Left renal pelvis (tissue), 4 donors: Measurements from ENCODE around the gene SMARCB1. TPM values are rescaled to one million over a fixed set of nuclear protein-coding genes. Genes with fewer than 3 reads are reported as not detected.

Source experiments
- DNase-seq, 4 donors: peaks; one replicate each; pipeline ENCODE4 v3.0.0-alpha.2; 2013; ENCODE audit warnings: low read depth in 4 of 4, low spot score in 3 of 4
- polyA plus RNA-seq, 4 donors: library from polyadenylated mRNA; unstranded; fragments of 120-200 nt; gene quantifications; one replicate each; pipeline ENCODE4 v1.2.1, GENCODE V29; 2013; ENCODE audit not compliant: insufficient read length in 4 of 4

SMARCB1 gene
- polyA plus RNA-seq, 4 donors: 162 to 205 (median 186) TPM

- no peak for DNase-seq
These were observed 88.1 kb downstream of the SMARCB1 start for GRCh38 chr22:23874871-23875270.

- no peak for DNase-seq
These were observed 89.0 kb downstream of the SMARCB1 start for GRCh38 chr22:23875801-23876200.

GRCh38 chr22:23877566-23877965 is 90.8 kb downstream of the SMARCB1 start:
- DNase-seq: no peak

GRCh38 chr22:23878219-23878618 is 91.5 kb downstream of the SMARCB1 start:
- peak in 1 of 4 donors; percentile 16 for DNase-seq

GRCh38 chr22:23882370-23882769 is 95.6 kb downstream of the SMARCB1 start:
- DNase-seq: no peak

GRCh38 chr22:23883658-23884057 is 96.9 kb downstream of the SMARCB1 start:
- DNase-seq: no peak

- DNase-seq: no peak
These were observed 97.4 kb downstream of the SMARCB1 start for GRCh38 chr22:23884140-23884539.

Other genes with a start within 250 kb of the SMARCB1 start
- 1 to 10 TPM in 2 of 4 donors, under 1 TPM in 2; 0.39 to 1.6 (median 1.0) TPM for gene IGLL1, start 206.7 kb upstream of the SMARCB1 start, polyA plus RNA-seq
- 1 to 10 TPM in 3 of 4 donors, under 1 TPM in 1; 0.75 to 3.7 (median 2.0) TPM for gene DRICH1, start 154.6 kb upstream of the SMARCB1 start, polyA plus RNA-seq
- gene RGL4, start 96.0 kb upstream of the SMARCB1 start, polyA plus RNA-seq: 1 to 10 TPM; 1.8 to 4.7 (median 2.6) TPM
- gene ZNF70, start 35.9 kb upstream of the SMARCB1 start, polyA plus RNA-seq: 1 to 10 TPM; 5.6 to 8.1 (median 7.3) TPM
- gene VPREB3, start 32.5 kb upstream of the SMARCB1 start, polyA plus RNA-seq: under 1 TPM; 0.56 to 0.89 (median 0.73) TPM
- gene C22orf15, start 24.0 kb upstream of the SMARCB1 start, polyA plus RNA-seq: 1 to 10 TPM; 1.9 to 3.1 (median 2.7) TPM
- 100 to 1,000 TPM in 1 of 4 donors, 10 to 100 TPM in 3; 15.5 to 114 (median 69.2) TPM for gene CHCHD10, start 19.0 kb upstream of the SMARCB1 start, polyA plus RNA-seq
- 10 to 100 TPM; 15.2 to 80.6 (median 16.8) TPM for gene MMP11, start 14.1 kb upstream of the SMARCB1 start, polyA plus RNA-seq
- gene DERL3, start 52.0 kb downstream of the SMARCB1 start, polyA plus RNA-seq: 1 to 10 TPM; 3.0 to 5.2 (median 4.7) TPM
- gene SLC2A11, start 70.9 kb downstream of the SMARCB1 start, polyA plus RNA-seq: 10 to 100 TPM; 13.8 to 51.6 (median 28.8) TPM
- gene MIF, start 107.4 kb downstream of the SMARCB1 start, polyA plus RNA-seq: 100 to 1,000 TPM; 137 to 326 (median 165) TPM
- 10 to 100 TPM in 2 of 4 donors, 1 to 10 TPM in 2; 4.7 to 27.6 (median 10.8) TPM for gene GSTT2B, start 174.2 kb downstream of the SMARCB1 start, polyA plus RNA-seq
- 1 to 10 TPM; 3.9 to 8.7 (median 6.9) TPM for gene DDTL, start 179.9 kb downstream of the SMARCB1 start, polyA plus RNA-seq
- 10 to 100 TPM; 34.8 to 80.2 (median 66.9) TPM for gene DDT, start 187.5 kb downstream of the SMARCB1 start, polyA plus RNA-seq
- gene GSTT2, start 193.2 kb downstream of the SMARCB1 start, polyA plus RNA-seq: 1 to 10 TPM in 2 of 4 donors, under 1 TPM in 1, not detected in 1; 0.39 to 3.2 (median 1.2) TPM
- gene GSTT4, start 218.5 kb downstream of the SMARCB1 start, polyA plus RNA-seq: not detected
- gene CABIN1, start 224.3 kb downstream of the SMARCB1 start, polyA plus RNA-seq: 10 to 100 TPM; 43.5 to 63.8 (median 52.0) TPM